ENCODE measurements around the gene FAM120B. TPM values are rescaled to one million over a fixed set of nuclear protein-coding genes. Genes with fewer than 3 reads are reported as not detected.

FAM120B gene
- total RNA-seq, 1 donor from 2014 or later = 32.8 TPM

Small RNAs within 50 kb of the gene (small RNA-seq; reads per million reads assigned to genes)
- not detected for gene MIR4644 (ENCODE audit: low replicate concordance)

Other genes starting within 250 kb of the FAM120B start
- gene DLL1, start 15.7 kb upstream of the FAM120B start, total RNA-seq = 25.0 TPM
- gene PSMB1, start 246.5 kb downstream of the FAM120B start, total RNA-seq = 154 TPM
- gene TBP, start 247.6 kb downstream of the FAM120B start, total RNA-seq = 13.0 TPM